AG08395 (cell line): ENCODE measurements around the gene PAX5.
A peak's percentile ranks its signal among the peaks of the same experiment; 100 is the strongest.
"Not testable (repeated sequence)": the region's sequence is repeated elsewhere in the genome, so short reads cannot be mapped to it uniquely, and the experiment has no call there.

Experiments
- DNase-seq: peaks from one replicate; pipeline ENCODE4 v3.0.0; 2012; ENCODE audit warnings: mixed read lengths, low spot score

Gene PAX5

GRCh38 chr9:36880075-36880474 lies 154.0 kb downstream of the PAX5 start:
- DNase-seq, result no peak

DNA sequence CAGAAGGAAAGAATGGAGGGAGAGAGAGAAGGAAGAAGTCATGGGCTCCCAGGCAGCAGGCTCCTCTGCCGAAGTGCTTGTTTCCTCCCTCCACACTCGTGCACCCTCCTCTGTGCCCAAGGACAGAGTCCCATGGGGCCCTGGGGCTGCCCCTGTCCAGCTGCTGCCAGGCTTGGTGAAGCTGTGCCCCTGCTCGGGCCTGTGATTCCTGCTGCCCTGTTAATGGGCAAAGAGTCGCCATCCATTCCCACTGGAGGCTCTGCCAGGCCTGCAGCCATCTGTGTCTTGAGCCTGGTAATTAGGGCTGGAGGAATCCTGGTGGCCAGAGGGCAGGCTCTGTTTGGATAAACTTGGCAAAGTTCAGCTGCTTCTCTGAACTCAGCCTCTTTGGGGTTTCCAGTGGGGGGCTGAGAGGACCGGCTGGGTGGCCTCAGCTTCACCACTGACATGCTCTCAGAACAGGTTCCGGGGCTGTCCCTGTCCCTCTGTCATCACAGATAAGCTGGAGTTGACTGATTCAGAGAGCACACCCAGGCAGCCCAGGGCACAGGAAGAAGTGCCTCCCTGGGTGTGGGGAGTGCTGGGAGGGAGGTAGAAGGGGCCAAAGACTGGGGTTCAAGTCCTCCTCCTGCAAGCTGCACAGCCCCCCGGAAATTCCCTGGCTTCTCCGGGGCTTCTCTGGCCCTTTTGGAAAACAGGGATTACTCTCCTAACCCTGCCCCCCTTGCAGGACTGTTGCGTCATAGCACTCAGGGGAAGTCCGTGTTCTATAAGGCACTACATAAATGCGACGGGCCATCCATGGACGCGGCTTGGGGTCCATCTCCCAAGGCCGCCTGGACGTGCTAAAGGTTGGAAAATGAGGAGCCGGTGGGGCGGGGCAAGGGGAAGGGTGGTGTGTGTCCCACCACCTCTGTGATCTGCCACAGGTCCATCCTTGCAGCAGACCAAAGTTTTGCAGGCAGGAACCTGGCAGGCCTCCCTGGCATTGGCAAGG lies 154.8 kb downstream of the PAX5 start:
- DNase-seq, result no peak

DNA sequence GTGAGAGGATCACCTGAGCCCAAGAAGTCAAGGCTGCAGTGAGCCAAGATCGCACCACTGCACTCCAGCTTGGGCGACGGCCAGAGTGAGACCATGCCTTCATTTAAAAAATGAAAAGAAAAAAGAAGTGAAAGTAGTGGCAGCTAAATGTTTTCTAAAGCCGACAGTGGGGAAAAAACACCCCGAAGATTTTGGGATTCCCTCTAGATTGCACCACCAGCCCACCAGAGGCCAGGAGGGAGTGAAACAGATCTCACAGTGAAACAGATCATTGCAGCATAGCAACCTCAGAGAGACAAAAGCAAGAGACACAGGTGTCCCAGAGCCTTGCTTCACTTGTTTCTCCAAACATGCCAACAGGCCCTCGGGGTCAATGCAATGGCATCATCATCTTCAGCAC lies 156.8 kb downstream of the PAX5 start:
- no peak for DNase-seq

GRCh38 chr9:36876056-36876455 lies 158.0 kb downstream of the PAX5 start:
- DNase-seq, result no peak

GRCh38 chr9:36874921-36875320 lies 159.1 kb downstream of the PAX5 start:
- DNase-seq, result peak; percentile 16

DNA sequence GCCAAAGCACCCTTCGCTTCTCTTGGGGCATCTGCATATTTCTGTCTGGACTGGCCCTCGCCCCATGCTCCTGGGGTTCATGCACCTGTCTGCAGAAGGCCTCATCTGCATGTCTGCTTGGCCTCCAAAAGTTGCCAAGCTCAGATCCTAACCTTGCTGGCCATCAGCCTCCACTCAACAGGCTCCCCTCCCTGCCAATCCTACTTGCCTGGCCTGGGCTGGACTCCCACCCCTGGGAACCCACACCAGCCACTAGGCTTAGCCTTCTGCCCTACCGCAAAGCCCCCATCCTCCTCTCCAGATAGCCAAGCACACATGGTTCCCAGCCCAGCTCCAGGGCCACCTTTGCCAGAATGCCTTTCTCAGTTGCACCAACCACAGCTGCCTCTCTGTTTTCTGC lies 159.8 kb downstream of the PAX5 start:
- DNase-seq, result no peak

DNA sequence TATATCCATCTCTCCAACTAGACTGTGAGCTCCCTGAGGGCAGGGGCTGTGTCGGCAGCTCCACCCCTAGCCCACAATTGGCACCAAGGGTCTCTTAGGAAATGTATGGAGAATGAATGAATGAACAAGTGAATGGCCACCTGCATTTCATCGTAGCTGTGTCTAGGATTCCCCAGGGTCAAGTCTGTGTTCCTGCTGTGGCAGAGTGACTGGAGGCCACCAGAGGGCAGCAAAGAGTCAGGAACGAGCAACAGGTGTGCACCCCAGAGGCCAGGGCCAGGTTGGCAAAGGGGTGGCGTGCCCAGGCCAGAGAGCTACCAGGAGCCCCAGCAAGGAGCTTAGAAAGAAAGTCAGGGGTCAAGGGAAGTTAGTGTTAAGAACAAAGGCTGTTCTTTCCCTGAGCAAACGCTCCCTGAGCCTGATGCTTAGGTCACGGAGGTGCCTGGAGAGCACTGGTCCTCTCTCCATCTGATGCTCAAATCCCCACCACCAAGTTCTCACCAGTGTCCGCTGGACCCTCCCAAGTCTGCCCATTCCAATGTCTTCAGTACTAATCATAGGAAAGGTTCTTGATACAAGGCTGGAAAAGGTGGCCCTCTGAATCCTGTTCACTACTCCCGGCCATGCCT lies 160.7 kb downstream of the PAX5 start:
- peak; percentile 78 for DNase-seq

GRCh38 chr9:36872641-36873040 lies 161.4 kb downstream of the PAX5 start:
- DNase-seq, result no peak

DNA sequence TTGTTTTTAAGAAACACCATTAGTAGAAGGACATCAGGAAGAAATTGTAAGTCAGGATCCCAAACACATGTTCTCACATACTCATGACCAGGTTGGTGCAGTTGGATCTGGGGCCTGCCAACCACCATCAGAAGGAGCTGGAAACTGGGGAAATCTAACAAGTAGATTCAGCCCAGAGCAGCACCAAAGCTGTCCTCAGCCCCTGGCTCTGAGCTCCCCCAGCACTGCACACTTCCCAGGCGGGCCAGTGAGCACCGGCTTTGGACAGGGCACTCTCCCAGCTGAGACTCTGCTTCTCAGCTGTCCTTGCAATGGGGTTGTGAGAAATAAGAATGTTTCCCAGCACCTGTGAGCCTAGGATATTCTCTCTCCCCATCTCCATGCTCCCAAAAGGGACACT lies 162.5 kb downstream of the PAX5 start:
- DNase-seq, result no peak

DNA sequence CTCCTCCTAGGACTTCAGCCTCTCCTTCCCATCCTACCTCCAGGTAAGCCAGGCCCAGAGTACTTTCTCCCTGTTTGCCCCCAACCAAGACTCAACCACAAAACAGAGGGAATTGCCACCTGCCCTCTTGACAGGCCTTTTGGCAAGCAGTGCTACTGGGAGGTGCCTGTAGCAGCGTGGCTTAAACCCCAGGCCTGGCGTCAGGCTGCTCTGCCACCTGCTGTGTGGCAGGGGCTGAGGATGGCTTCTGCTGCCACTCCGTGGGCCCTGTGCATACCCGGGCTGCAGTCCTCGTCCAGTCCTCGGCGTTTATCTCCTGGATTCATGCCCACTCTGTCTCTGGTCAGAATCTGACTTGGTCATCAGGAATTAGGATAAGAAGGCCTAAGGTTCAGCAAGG lies 163.1 kb downstream of the PAX5 start:
- no peak for DNase-seq

DNA sequence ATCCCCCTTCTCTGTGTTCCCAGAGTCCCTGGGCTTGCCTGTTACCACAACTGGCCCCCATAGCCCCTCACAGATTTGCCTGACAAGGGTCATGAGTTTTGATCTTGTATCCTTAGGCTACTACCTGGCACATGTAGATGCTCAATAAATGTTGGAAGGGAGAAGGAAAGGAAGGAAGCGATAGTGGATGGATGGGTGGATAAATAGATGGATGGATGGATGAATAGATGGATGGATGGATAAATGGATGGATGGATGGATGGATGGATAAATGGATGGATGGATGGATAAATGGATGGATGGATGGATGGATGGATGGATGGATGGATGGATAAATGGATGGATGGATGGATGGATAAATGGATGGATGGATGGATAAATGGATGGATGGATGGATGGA lies 164.5 kb downstream of the PAX5 start:
- not testable (repeated sequence) for DNase-seq

DNA sequence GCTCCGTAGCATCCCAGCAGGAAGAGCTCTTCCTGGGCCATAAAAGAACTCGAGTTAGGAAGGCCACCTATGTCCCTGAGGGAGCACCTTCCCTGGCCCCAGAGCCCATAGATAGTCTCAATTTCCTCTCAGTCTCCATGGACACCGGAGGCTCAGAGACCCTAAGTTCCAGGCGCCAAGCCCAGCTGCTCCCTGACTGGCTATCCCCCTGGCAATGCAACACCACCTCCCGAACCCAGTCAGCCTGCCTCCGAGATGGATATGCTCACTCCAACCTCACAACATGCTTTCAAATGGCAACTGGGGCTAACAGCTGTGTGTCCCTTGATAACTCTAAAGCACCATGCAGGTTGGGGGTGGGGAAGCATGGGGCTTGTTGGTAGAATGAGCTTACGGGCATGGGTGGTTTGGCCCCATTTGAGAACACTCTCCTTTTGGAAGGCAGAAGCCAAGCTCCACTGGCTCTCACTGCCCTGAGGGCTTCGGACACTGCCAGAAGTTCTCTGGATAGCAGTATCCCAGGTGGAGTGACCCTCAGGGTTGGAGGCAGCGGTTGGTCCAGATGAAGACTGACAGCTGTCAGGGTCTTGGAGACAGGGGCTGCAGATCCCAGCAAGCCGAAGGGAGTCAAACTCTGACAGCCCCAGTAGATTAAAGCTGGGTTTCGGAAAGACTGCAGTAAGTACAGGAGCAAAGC lies 165.3 kb downstream of the PAX5 start:
- no peak for DNase-seq

GRCh38 chr9:36867672-36868471 lies 166.2 kb downstream of the PAX5 start:
- no peak for DNase-seq

DNA sequence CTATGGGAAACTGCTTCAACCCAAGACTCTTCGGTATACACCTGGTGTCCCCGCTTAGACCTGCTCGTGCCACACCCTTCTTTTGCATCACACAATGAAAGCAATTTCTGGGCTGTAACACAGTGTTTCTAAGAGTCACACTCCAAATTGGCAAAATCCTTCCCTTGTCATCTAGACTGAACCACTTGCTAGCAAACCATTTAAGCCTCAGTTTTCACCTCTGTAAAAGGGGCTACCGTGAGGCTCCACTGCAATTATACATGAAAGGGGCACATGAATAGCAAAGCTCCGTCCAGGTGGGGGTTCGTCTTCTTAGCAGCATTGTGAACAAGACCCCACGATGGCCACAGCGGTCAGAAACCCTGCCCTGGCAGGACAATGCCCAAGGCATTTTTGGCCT lies 166.8 kb downstream of the PAX5 start:
- no peak for DNase-seq

DNA sequence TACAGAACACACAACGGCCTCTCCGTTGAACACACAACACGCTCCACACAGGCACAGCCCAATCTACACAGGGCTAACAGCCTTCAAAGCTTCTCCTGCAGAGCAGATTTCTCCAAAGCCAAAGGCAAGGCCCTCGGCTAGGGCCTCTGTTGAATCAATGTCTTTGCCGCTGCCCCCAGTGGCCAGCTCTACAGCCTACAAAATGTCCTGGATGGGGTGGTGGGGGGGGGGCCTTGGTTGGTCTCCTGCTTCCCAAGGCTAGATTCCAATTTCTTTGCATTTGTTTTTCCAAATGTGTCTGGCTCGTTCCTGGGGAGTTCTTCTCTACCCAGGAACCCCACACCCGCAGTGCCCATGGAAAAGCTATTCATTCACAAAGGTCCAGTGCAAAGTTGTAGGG lies 167.2 kb downstream of the PAX5 start:
- no peak for DNase-seq

DNA sequence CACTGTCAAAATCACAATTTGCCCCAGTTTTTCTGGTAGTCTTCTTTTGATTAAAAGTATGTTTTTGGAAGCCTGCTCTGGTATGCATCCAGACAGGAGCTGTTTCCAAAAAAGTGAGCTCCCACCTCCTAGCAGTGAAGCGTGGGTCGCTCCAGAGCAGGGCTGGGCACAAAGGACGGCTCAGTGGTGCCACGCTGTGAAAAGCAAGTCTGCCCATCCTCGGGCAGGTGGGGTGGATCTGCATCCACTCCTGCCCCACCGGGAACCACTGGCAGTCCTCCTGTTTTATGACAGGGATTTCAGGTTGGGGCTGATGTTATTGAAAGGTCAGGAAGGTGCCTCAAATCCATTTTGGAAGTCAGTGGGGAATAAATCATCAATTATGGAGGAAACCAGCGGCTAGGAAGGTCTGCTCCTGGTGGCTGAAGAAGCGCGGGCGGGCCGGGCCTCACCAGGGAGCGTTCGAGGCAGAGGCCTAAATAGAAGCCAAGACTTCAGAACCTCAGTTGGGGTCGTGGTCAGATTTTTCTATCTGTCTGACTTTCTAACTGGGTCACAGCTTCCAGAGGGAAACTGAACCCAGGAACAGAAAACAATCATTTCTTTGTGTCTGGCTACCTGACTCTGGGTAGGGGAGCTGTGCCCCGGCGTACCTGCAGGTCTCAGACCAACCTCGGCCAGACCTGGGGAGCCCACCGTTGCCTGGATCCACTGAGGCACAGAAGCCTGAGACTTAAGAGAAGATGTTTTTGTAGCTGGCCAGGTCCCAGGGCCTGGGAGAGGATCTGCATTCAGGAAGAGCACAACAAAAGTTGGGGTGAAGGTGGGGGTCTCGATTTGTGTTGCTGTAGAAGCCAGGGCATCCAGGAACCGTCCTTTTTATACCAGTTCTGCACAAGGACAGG lies 168.1 kb downstream of the PAX5 start:
- no peak for DNase-seq

GRCh38 chr9:36864491-36865410 lies 169.3 kb downstream of the PAX5 start:
- no peak for DNase-seq

GRCh38 chr9:36862206-36863145 lies 171.6 kb downstream of the PAX5 start:
- DNase-seq, result peak; percentile 67
